ENCODE results near the gene KCNT2.

DNA sequence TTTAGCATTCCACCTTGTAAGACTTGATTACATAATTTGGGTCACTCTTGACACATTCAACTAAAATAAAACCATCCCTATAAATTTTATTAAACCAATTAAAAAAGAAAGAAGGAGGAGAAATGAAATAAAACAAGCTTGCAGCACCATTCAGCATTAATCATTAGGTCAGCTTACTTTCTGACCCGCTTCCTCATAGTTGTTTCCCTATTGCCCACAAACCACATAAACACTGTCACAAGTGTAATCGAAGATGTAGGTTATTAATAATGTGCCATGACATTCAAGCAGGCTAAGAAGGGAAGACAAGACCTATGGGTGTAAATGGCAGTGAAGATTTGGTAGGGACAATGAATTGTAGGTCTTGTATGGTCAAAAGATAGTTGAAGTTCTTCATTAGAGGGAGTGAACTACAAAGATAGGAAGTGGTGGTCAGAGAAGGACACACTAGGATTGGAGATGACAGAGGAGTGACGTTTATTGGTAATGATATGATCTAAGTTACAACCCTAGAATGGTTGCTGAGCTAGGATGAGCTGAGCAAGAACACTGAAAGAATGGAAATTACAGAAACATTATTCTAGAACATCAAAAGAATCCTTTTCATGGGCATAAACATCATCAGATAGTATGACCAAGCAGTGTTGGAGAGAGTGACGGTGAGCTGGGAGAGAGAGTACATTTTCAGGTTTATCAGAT, 231.5 kb downstream of the KCNT2 start:
- TF ChIP-seq, protein P1, sequence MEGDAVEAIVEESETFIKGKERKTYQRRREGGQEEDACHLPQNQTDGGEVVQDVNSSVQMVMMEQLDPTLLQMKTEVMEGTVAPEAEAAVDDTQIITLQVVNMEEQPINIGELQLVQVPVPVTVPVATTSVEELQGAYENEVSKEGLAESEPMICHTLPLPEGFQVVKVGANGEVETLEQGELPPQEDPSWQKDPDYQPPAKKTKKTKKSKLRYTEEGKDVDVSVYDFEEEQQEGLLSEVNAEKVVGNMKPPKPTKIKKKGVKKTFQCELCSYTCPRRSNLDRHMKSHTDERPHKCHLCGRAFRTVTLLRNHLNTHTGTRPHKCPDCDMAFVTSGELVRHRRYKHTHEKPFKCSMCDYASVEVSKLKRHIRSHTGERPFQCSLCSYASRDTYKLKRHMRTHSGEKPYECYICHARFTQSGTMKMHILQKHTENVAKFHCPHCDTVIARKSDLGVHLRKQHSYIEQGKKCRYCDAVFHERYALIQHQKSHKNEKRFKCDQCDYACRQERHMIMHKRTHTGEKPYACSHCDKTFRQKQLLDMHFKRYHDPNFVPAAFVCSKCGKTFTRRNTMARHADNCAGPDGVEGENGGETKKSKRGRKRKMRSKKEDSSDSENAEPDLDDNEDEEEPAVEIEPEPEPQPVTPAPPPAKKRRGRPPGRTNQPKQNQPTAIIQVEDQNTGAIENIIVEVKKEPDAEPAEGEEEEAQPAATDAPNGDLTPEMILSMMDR (IDR thresholded peaks at IDR 0.05) = no peak
- TF ChIP-seq, protein P2, sequence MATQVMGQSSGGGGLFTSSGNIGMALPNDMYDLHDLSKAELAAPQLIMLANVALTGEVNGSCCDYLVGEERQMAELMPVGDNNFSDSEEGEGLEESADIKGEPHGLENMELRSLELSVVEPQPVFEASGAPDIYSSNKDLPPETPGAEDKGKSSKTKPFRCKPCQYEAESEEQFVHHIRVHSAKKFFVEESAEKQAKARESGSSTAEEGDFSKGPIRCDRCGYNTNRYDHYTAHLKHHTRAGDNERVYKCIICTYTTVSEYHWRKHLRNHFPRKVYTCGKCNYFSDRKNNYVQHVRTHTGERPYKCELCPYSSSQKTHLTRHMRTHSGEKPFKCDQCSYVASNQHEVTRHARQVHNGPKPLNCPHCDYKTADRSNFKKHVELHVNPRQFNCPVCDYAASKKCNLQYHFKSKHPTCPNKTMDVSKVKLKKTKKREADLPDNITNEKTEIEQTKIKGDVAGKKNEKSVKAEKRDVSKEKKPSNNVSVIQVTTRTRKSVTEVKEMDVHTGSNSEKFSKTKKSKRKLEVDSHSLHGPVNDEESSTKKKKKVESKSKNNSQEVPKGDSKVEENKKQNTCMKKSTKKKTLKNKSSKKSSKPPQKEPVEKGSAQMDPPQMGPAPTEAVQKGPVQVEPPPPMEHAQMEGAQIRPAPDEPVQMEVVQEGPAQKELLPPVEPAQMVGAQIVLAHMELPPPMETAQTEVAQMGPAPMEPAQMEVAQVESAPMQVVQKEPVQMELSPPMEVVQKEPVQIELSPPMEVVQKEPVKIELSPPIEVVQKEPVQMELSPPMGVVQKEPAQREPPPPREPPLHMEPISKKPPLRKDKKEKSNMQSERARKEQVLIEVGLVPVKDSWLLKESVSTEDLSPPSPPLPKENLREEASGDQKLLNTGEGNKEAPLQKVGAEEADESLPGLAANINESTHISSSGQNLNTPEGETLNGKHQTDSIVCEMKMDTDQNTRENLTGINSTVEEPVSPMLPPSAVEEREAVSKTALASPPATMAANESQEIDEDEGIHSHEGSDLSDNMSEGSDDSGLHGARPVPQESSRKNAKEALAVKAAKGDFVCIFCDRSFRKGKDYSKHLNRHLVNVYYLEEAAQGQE (IDR thresholded peaks at IDR 0.05; ENCODE audit: insufficient read depth in 1 of 2, low read depth in 2 of 2, low read length in 1 of 2) = no peak
